ENCODE results near the gene GSK3B. TPM values are rescaled to one million over a fixed set of nuclear protein-coding genes. Genes with fewer than 3 reads are reported as not detected.

Gene GSK3B
- total and polyA plus RNA-seq, 2 experiments from 2014 or later = 29.0 to 45.3 TPM

DNA sequence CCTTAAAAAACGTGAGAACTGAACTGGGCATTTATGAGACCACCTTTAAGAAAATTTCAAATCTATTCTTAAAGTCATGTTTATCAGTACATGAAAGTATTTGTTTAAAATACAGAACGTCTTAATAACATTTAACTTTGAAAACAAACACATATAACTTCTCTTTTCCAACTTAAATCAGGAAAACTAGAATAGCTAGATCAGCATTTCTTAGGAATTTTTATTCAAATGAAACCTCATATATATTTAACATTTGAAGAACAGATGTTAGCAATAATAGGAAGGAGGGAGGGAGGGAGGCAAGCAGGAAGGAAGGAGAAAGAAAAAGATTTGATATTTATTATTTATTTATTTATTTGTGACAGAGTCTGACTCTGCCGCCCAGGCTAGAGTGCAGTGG lies 192.2 kb downstream of the GSK3B start:
- DNase-seq (ENCODE audit: low spot score) = no peak
- H3K9me2 ChIP-seq (ENCODE audit: insufficient read depth) = no peaks in the 10 kb centered on the region
- H3K27ac Mint-ChIP-seq = no peak overlapping the region
- no peaks in the 10 kb centered on the region for H3K27me3 Mint-ChIP-seq (ENCODE audit: insufficient read depth, low read depth, poor library complexity)
- no peaks in the 10 kb centered on the region for H4K20me1 ChIP-seq (replicated peaks; ENCODE audit: insufficient read depth)
- H3K4me2 ChIP-seq = no peak overlapping the region
- no peaks in the 10 kb centered on the region for H3K27me3 ChIP-seq (ENCODE audit: insufficient read depth)
- no peaks in the 10 kb centered on the region for H3F3A ChIP-seq (replicated peaks; ENCODE audit: low read depth)
- TF ChIP-seq EZH2phosphoT487 (IDR thresholded peaks at IDR 0.05; ENCODE audit: unreplicated experiment) (no peak), EZH2 (IDR thresholded peaks at IDR 0.05; ENCODE audit: low read depth, unreplicated experiment) (no peak), POLR2AphosphoS5 (IDR thresholded peaks at IDR 0.05; ENCODE audit: low read depth) (no peak), NANOG (IDR thresholded peaks at IDR 0.05; ENCODE audit: borderline replicate concordance) (no peak), JUNB (IDR thresholded peaks at IDR 0.05; ENCODE audit: unreplicated experiment) (no peak), STAT1 (IDR thresholded peaks at IDR 0.05; ENCODE audit: unreplicated experiment) (no peak), CREB1 (CRISPR knock-in tag; IDR thresholded peaks at IDR 0.05; ENCODE audit: low read depth) (no peak), ZNF114 (CRISPR knock-in tag; IDR thresholded peaks at IDR 0.05) (no peak)
- TF ChIP-seq, protein P1, sequence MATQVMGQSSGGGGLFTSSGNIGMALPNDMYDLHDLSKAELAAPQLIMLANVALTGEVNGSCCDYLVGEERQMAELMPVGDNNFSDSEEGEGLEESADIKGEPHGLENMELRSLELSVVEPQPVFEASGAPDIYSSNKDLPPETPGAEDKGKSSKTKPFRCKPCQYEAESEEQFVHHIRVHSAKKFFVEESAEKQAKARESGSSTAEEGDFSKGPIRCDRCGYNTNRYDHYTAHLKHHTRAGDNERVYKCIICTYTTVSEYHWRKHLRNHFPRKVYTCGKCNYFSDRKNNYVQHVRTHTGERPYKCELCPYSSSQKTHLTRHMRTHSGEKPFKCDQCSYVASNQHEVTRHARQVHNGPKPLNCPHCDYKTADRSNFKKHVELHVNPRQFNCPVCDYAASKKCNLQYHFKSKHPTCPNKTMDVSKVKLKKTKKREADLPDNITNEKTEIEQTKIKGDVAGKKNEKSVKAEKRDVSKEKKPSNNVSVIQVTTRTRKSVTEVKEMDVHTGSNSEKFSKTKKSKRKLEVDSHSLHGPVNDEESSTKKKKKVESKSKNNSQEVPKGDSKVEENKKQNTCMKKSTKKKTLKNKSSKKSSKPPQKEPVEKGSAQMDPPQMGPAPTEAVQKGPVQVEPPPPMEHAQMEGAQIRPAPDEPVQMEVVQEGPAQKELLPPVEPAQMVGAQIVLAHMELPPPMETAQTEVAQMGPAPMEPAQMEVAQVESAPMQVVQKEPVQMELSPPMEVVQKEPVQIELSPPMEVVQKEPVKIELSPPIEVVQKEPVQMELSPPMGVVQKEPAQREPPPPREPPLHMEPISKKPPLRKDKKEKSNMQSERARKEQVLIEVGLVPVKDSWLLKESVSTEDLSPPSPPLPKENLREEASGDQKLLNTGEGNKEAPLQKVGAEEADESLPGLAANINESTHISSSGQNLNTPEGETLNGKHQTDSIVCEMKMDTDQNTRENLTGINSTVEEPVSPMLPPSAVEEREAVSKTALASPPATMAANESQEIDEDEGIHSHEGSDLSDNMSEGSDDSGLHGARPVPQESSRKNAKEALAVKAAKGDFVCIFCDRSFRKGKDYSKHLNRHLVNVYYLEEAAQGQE (IDR thresholded peaks at IDR 0.05; ENCODE audit: unreplicated experiment) = no peak
- H3K9me3 Mint-ChIP-seq = no peaks in the 10 kb centered on the region
- no peaks in the 10 kb centered on the region; the same call in 2 of the 3 replicates for H3K36me3 Mint-ChIP-seq (ENCODE audit: low read depth)
- H3K79me2 ChIP-seq (replicated peaks; ENCODE audit: insufficient read depth) = no peaks in the 10 kb centered on the region
- no peaks in the 10 kb centered on the region for H3K36me3 ChIP-seq (ENCODE audit: insufficient read depth)
- no peaks in the 10 kb centered on the region for H3K4me1 ChIP-seq (ENCODE audit: insufficient read depth)
- no peaks in the 10 kb centered on the region for H3K4me1 Mint-ChIP-seq
- no peak overlapping the region for H3K4me3 Mint-ChIP-seq
- no peak for ATAC-seq
- no peak overlapping the region for H2AFZ ChIP-seq
- no peak overlapping the region for H3K4me3 ChIP-seq
- no peak overlapping the region for H3K27ac ChIP-seq (ENCODE audit: low read depth)

DNA sequence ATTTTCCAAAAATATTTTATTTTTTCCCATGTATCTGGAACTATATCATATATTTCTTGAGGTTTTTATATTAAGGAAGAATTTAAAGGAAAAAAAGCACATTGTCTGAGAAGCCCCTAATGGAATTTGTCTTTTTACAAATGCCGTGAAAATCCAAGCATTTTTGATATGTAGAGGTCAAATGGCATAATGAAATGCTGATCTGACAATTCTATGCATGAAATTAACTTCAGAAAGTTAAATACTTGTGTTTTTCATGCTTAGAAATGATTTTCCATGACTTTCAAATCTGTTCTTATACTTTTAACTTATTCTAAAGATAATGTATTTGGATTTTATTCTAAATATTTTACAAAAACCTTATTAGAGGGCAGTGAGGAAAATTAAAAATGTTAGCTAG lies 193.1 kb downstream of the GSK3B start:
- Histone ChIP-seq H3K9me2 (ENCODE audit: insufficient read depth) (no peaks in the 10 kb centered on the region), H3K79me2 (replicated peaks; ENCODE audit: insufficient read depth) (no peaks in the 10 kb centered on the region), H3K4me1 (ENCODE audit: insufficient read depth) (no peaks in the 10 kb centered on the region), H3K27me3 (ENCODE audit: insufficient read depth) (no peaks in the 10 kb centered on the region), H3F3A (replicated peaks; ENCODE audit: low read depth) (no peaks in the 10 kb centered on the region), H4K20me1 (replicated peaks; ENCODE audit: insufficient read depth) (no peaks in the 10 kb centered on the region), H3K4me2 (no peak overlapping the region), H3K36me3 (ENCODE audit: insufficient read depth) (no peaks in the 10 kb centered on the region), H2AFZ (no peak overlapping the region), H3K4me3 (no peak overlapping the region), H3K27ac (ENCODE audit: low read depth) (no peak overlapping the region)
- H3K36me3 Mint-ChIP-seq (ENCODE audit: low read depth) = no peaks in the 10 kb centered on the region; the same call in 2 of the 3 replicates
- no peak overlapping the region for H3K4me3 Mint-ChIP-seq
- no peaks in the 10 kb centered on the region for H3K9me3 Mint-ChIP-seq
- ATAC-seq (no peak), DNase-seq (ENCODE audit: low spot score) (no peak)
- H3K27ac Mint-ChIP-seq = no peak overlapping the region
- no peaks in the 10 kb centered on the region for H3K4me1 Mint-ChIP-seq
- H3K27me3 Mint-ChIP-seq (ENCODE audit: insufficient read depth, low read depth, poor library complexity) = no peaks in the 10 kb centered on the region
- no peak for TF ChIP-seq JUNB (IDR thresholded peaks at IDR 0.05; ENCODE audit: unreplicated experiment)
- TF ChIP-seq NANOG (IDR thresholded peaks at IDR 0.05; ENCODE audit: borderline replicate concordance) = no peak
- TF ChIP-seq, protein P1 (IDR thresholded peaks at IDR 0.05; ENCODE audit: unreplicated experiment) = no peak
- no peak for TF ChIP-seq ZNF331 (CRISPR knock-in tag; IDR thresholded peaks at IDR 0.05; ENCODE audit: low read depth)

Measured in GM23338 (cell line).